ENCODE measurements around the gene PLS3. TPM values are rescaled to one million over a fixed set of nuclear protein-coding genes. Genes with fewer than 3 reads are reported as not detected.

PLS3 gene
- total and polyA plus RNA-seq, 2 donors (not counting 3 experiments of a cell fraction or from before 2014, with no cell fraction given) = 120 to 329 TPM

GRCh38 chrX:115652221-115652620, 91.2 kb downstream of the PLS3 start:
- Histone ChIP-seq H3K9me3 (replicated peaks; ENCODE audit: control insufficient read depth, insufficient read depth, low read length) (no peaks in the 10 kb centered on the region), H3K36me3 (ENCODE audit: control insufficient read depth in 2 of 2, extremely low read depth in 1 of 2, insufficient read depth in 2 of 2, low read length in 2 of 2) (peaks cover 0 to 4% of the 10 kb centered on the region in 2 experiments), H2AFZ (ENCODE audit: low read depth, low read length) (no peak overlapping the region), H3K9ac (replicated peaks; ENCODE audit: extremely low read depth, insufficient read depth, low read length) (no peak overlapping the region), H3K4me2 (ENCODE audit: insufficient read depth, low read length) (no peak overlapping the region), H3K27me3 (ENCODE audit: control insufficient read depth in 2 of 2, insufficient read depth in 2 of 2, low read length in 2 of 2) (no peaks in the 10 kb centered on the region), H3K27ac (ENCODE audit: insufficient read depth, low read depth, low read length) (no peak overlapping the region), H3K4me3 (replicated peaks in 1 of 3; ENCODE audit: insufficient read depth in 1 of 3, low read depth in 1 of 3, low read length in 3 of 3) (no peak overlapping the region), H3K79me2 (ENCODE audit: control insufficient read depth, insufficient read depth, low read length) (no peaks in the 10 kb centered on the region), H4K20me1 (replicated peaks; ENCODE audit: control insufficient read depth, extremely low read depth, insufficient read depth, low read length) (no peaks in the 10 kb centered on the region), H3K4me1 (ENCODE audit: control insufficient read depth, extremely low read depth, insufficient read depth, low read length) (no peaks in the 10 kb centered on the region), H3K9me1 (replicated peaks; ENCODE audit: control insufficient read depth, extremely low read depth, insufficient read depth, low read length) (no peaks in the 10 kb centered on the region)
- BruUV-seq (replicated peaks) = no TSS peak
- ChIA-PET CTCF (interaction anchor here (0.9 to 1.3 kb wide), 3 partner anchors 9 to 90 kb away, joined by 3 read pairs; no protein-coding TSS in a partner anchor), POLR2A (no interaction called here)
- FAIRE-seq (no peak), DNase-seq (ENCODE audit: low read depth, low spot score) (no peak)
- dilution Hi-C loops (cut with MboI; ENCODE audit: extremely low pct_ligation_motif_present, low sequenced_read_pairs) = no loop called here
- intact Hi-C loops (cut with micrococcal nuclease) = no loop called here
- TF ChIP-seq MYC (IDR thresholded peaks at IDR 0.05; ENCODE audit: low read depth, low read length) (no peak), POLR2A (IDR thresholded peaks at IDR 0.05; ENCODE audit: low read depth, low read length) (no peak), CTCF (IDR thresholded peaks at IDR 0.05; ENCODE audit: extremely low read depth in 1 of 2, insufficient read depth in 1 of 2, low read depth in 1 of 2, low read length in 2 of 2) (no peak), GATA2 (IDR thresholded peaks at IDR 0.05; ENCODE audit: insufficient read depth, insufficient read length, low read depth, low read length) (no peak), POLR2AphosphoS5 (IDR thresholded peaks at IDR 0.05; ENCODE audit: insufficient read depth, low read depth, low read length) (no peak), FOS (IDR thresholded peaks at IDR 0.05; ENCODE audit: borderline replicate concordance, insufficient read depth, low read length) (no peak), EZH2 (IDR thresholded peaks at IDR 0.05; ENCODE audit: borderline replicate concordance, low read depth, low read length, severe bottlenecking) (no peak), JUN (IDR thresholded peaks at IDR 0.05; ENCODE audit: borderline replicate concordance, insufficient read depth, insufficient read length, low read depth) (no peak), MAX (IDR thresholded peaks at IDR 0.05; ENCODE audit: insufficient read depth, insufficient read length) (no peak)
